IPS DF 6.9 (cell line): ENCODE measurements around the gene CARD8.

Experiments used
- DNase-seq: peaks from one replicate; pipeline ENCODE4 v3.0.0-alpha.2; 2013; ENCODE audit warnings: low read depth, low spot score
- H3K27ac ChIP-seq: one replicate; pipeline ENCODE4 v1.5.1; 2013; ENCODE audit warnings: low read length, control low read depth
- H3K27me3 ChIP-seq: 2 replicates; pipeline ENCODE4 v1.6.1; 2013; ENCODE audit warnings: mild to moderate bottlenecking, low read length; ENCODE audit not compliant: control insufficient read depth, insufficient read depth
- H3K36me3 ChIP-seq: 2 replicates; pipeline ENCODE4 v1.6.1; 2013; ENCODE audit warnings: low read length; ENCODE audit not compliant: control insufficient read depth, insufficient read depth
- H3K4me1 ChIP-seq: 2 replicates; pipeline ENCODE4 v1.6.1; 2013; ENCODE audit warnings: low read length; ENCODE audit not compliant: control insufficient read depth, insufficient read depth
- H3K4me3 ChIP-seq: 2 replicates; pipeline ENCODE4 v1.5.1; 2013; ENCODE audit warnings: mild to moderate bottlenecking, low read length
- H3K9me3 ChIP-seq: 2 replicates; pipeline ENCODE4 v1.6.1; 2013; ENCODE audit warnings: low read length, inconsistent platforms; ENCODE audit not compliant: control insufficient read depth, insufficient read depth
- WGBS: extraction: QIAGEN DNeasy Blood & Tissue Kit; methylation state at CpG from one replicate; pipeline ENCODE4 v1.1.7; 2013; ENCODE audit warnings: mixed read lengths, missing lambda C conversion rate; ENCODE audit not compliant: insufficient read length, insufficient coverage; 5-methylcytosine and 5-hydroxymethylcytosine counted together

Gene CARD8

GRCh38 chr19:48175578-48175977, 80.1 kb downstream of the CARD8 start:
- WGBS = no CpG with 5 or more reads among the region's 10 CpGs
- H3K4me3 ChIP-seq = no peak overlapping the region
- no peak overlapping the region for H3K27ac ChIP-seq
- H3K4me1 ChIP-seq = 0 out of 2 replicates have a peak, but pooled peaks cover 1% of the 10 kb centered on the region
- no peaks in the 10 kb centered on the region for H3K27me3 ChIP-seq
- no peak for DNase-seq
- H3K9me3 ChIP-seq = no peaks in the 10 kb centered on the region
- no peaks in the 10 kb centered on the region; the same call in none of the 2 replicates for H3K36me3 ChIP-seq

DNA sequence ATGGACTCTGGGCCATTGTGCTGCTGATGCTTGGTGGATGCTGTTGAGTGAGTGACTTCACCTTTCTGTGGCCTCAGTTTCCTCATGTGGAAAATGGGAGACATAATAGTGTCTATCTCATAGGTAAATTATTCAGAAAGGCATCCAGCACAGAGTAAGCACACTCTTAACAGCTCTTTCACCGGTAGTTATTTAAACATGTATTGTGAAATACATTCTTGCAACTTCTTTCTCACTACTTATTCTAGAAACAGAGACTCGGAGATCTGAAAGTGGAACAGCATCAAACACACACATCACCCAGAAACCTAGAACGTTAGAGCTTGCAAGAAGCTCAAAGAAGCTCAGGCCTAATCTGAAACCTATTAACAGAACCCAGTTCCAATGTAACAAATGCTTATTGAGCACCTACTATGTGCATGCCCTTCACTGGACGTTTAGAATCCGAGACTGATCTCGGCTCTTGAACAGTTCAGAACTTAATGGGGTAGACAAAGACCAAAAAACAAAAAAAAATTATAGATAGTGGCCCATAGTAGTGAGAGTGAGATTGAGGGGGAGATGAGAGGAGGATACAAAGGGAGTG, 81.2 kb downstream of the CARD8 start:
- H3K27ac ChIP-seq = no peak overlapping the region
- 0 out of 2 replicates have a peak, but pooled peaks cover 1% of the 10 kb centered on the region for H3K4me1 ChIP-seq
- no peaks in the 10 kb centered on the region; the same call in none of the 2 replicates for H3K36me3 ChIP-seq
- no peaks in the 10 kb centered on the region for H3K9me3 ChIP-seq
- WGBS = no CpG with 5 or more reads among the region's 6 CpGs
- no peak overlapping the region for H3K4me3 ChIP-seq
- no peaks in the 10 kb centered on the region for H3K27me3 ChIP-seq
- no peak for DNase-seq

GRCh38 chr19:48171710-48172109, 84.0 kb downstream of the CARD8 start:
- DNase-seq = no peak
- Histone ChIP-seq H3K27ac (no peak overlapping the region), H3K9me3 (no peaks in the 10 kb centered on the region), H3K4me1 (0 out of 2 replicates have a peak, but pooled peaks cover 1% of the 10 kb centered on the region), H3K4me3 (no peak overlapping the region), H3K36me3 (no peaks in the 10 kb centered on the region; the same call in none of the 2 replicates), H3K27me3 (no peaks in the 10 kb centered on the region)
- no CpG with 5 or more reads among the region's 37 CpGs for WGBS

GRCh38 chr19:48170817-48171347, 84.8 kb downstream of the CARD8 start:
- no peak for DNase-seq

DNA sequence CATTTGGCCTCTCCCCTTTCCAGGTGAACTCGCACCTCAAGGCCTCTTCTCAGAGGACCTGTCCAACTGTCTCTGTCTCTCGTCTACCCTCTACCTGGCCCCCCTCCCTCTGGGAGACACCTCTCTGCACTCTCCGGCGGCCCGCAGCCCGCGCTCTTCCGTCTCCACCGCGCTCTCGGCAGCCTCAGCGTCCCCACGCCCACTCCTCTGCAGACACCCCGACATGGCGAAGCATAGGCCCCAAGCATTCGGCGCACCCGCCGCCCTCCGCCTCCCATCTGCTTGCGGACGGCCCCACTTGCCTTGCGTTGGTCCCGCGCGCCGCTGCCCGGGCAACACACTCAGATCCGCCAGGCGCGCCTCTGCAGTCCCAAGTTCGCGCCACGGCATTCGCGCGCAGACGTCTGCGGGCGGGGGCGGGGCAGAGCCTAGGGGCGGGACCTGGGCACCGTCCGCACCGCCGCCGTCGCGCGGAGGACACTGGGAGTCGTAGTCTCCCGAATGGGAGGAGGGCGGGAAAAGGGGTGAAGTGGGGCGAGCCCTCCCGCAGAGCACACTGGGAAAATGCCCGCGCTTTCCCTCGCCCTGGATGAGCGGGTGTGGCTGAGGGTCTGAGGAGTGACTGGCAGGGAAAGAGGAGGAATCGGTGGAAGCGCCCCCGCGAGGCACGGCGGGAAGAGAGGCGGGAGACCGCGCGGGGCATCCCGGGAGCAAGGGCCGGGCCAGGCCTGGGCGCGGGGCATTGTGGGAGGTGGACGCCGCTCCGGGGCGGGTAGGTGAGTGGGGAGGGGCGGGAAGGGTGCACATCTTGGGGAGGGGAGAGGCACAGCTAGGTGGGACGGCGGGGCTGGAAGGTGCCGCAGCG, 85.5 kb downstream of the CARD8 start, which contains the start of the genes LIG1 and ZSWIM9:
LIG1 (minus strand) TSS at position 406 of the 865 bp plus-strand sequence. CDS start 4,778 bp downstream, outside the sequence.
ZSWIM9 (plus strand) TSS at position 742 of the 865 bp plus-strand sequence. CDS start 1,123 bp downstream, outside the sequence.
- H3K27ac ChIP-seq = no peak within 1 kb of the TSS
- no CpG with 5 or more reads among the region's 82 CpGs for WGBS
- H3K27me3 ChIP-seq = no peaks in the 10 kb centered on the region
- no peaks in the 10 kb centered on the region for H3K9me3 ChIP-seq
- 0 out of 2 replicates have a peak, but pooled peaks cover 1% of the 10 kb centered on the region for H3K4me1 ChIP-seq
- no peak for DNase-seq
- H3K36me3 ChIP-seq = no peaks in the 10 kb centered on the region; the same call in none of the 2 replicates
- H3K4me3 ChIP-seq = peak within 1 kb of the TSS; percentile 81

More at GRCh38 chr19:48170817-48171347, 84.8 kb downstream of the CARD8 start:
- Histone ChIP-seq H3K27ac (no peak overlapping the region), H3K27me3 (no peaks in the 10 kb centered on the region), H3K9me3 (no peaks in the 10 kb centered on the region), H3K36me3 (no peaks in the 10 kb centered on the region; the same call in none of the 2 replicates), H3K4me3 (peak overlapping the region; percentile 81), H3K4me1 (0 out of 2 replicates have a peak, but pooled peaks cover 1% of the 10 kb centered on the region)
- no CpG with 5 or more reads among the region's 21 CpGs for WGBS

DNA sequence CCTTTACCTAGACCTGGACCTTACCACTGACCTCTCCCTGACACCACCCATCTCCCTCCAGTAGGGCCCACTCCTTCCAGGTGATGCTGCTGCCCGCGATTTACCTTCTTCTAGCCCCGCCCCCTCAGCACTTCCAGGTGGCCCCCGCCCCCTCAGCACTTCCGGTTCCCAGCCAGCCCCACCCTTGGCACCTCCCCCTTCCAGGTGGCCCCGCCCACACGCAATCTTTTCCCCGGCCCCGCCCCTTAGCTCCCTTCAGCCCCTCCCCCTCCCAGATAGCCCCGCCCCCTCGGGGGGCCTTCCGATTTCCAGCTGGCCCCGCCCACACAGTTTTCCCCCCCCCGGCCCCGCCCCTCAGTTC, 86.2 kb downstream of the CARD8 start:
- no peak overlapping the region for H3K27ac ChIP-seq
- WGBS = no CpG with 5 or more reads among the region's 15 CpGs
- H3K4me1 ChIP-seq = 0 out of 2 replicates have a peak, but pooled peaks cover 1% of the 10 kb centered on the region
- no peaks in the 10 kb centered on the region for H3K9me3 ChIP-seq
- H3K27me3 ChIP-seq = no peaks in the 10 kb centered on the region
- no peak for DNase-seq
- peak overlapping the region; percentile 81; the same call in 1 of the 2 replicates for H3K4me3 ChIP-seq
- H3K36me3 ChIP-seq = no peaks in the 10 kb centered on the region; the same call in none of the 2 replicates

GRCh38 chr19:48168689-48169088, 87.0 kb downstream of the CARD8 start:
- DNase-seq = no peak
- Histone ChIP-seq H3K36me3 (peaks cover 6% of the 10 kb centered on the region), H3K9me3 (no peaks in the 10 kb centered on the region), H3K27ac (no peak overlapping the region), H3K27me3 (no peaks in the 10 kb centered on the region), H3K4me3 (no peak overlapping the region), H3K4me1 (0 out of 2 replicates have a peak, but pooled peaks cover 1% of the 10 kb centered on the region)
- WGBS = 100% methylated on average over 1 of the region's 5 CpGs

GRCh38 chr19:48158210-48158790, 97.4 kb downstream of the CARD8 start:
- H3K4me3 ChIP-seq = no peak overlapping the region
- peaks cover 6% of the 10 kb centered on the region for H3K36me3 ChIP-seq
- DNase-seq = no peak
- H3K4me1 ChIP-seq = no peaks in the 10 kb centered on the region
- H3K9me3 ChIP-seq = no peaks in the 10 kb centered on the region
- no CpG with 5 or more reads among the region's 12 CpGs for WGBS
- no peaks in the 10 kb centered on the region for H3K27me3 ChIP-seq
- no peak overlapping the region for H3K27ac ChIP-seq
